NCI-H748 (cell line): ENCODE measurements around the gene SLC25A17.
"Not testable (repeated sequence)": the region's sequence is repeated elsewhere in the genome, so short reads cannot be mapped to it uniquely, and the experiment has no call there.

Experiments
- DNase-seq: peaks from one replicate; lab custom pipeline; 2025; ENCODE audit not compliant: unreplicated experiment; lab: John Stamatoyannopoulos, UW

SLC25A17 gene

DNA sequence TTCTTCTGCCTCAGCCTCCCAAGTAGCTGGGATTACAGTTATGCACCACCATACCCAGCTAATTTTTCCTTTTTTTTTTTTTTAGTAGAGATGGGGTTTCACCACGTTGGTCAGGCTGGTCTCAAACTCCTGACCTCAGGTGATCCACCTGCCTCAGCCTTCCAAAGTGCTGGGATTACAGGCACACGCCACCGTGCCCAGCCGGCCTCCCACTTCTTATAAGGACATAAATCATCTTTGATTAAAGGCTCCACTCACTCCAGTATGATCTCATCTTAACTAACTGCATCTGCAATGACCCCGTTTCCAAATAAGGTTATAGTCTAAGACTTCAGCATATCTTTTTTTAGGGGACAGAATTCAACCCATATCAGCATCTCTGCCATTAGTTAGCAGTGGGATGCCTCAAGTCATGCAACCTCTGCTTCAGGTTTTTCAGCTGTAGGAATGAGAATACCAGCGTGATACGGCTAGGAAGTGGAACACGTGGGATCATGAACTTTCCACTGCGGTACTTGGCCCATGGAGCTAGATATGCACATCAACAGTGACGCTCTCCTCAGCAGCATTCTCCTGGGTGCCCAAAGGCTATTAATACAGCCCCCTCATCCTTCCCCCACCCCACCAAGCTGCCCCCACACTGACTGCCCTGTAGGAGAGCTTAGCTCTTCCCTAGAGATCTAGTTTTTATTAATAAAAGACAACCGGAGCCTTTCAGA, 98.4 kb downstream of the SLC25A17 start:
- no peak for DNase-seq

DNA sequence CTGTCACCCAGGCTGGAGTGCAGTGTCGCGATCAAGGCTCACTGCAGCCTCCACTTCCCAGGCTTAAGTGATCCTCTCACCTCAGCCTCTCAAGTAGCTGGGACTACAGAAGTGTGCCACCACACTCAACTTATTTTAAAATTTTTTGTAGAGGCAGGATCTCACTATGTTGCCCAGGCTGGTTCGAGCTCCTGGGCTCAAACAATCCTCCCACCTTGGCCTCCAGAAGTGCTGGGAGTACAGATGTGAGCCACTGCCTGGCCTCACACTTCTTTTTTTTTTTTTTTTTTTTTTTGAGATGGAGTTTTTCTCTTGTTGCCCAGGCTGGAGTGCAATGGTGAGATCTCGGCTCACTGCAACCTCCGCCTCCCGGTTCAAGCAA, 99.0 kb downstream of the SLC25A17 start:
- not testable (repeated sequence) for DNase-seq
